ENCODE measurements around the gene PGLYRP2. TPM values are rescaled to one million over a fixed set of nuclear protein-coding genes. Genes with fewer than 3 reads are reported as not detected.

PGLYRP2 gene
- total and polyA plus RNA-seq, 2 experiments from 2014 or later = not detected

DNA sequence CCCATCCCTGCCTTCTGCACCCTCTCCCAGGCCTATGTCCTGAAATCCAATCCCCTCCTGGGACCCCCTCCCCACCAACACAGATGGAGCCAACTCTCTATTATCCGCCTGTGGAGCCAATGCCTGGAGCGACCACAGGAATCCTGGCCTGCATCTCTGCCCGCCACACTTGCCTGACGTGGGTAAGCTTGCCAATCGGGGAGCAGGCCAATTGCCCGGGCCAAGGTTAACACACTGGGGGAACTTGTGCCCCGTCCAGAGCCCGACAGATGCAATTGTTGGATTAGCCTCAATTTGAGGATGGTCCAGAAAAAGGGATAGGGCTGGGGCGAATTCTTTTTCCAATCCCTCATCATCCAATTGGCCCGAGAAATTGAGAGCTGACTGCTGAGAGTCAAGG, 35.5 kb downstream of the PGLYRP2 start:
- Histone ChIP-seq H3K79me2 (no peaks in the 10 kb centered on the region), H3K4me1 (ENCODE audit: insufficient read depth) (peaks cover 2% of the 10 kb centered on the region), H3K36me3 (replicated peaks; ENCODE audit: insufficient read depth, low read depth) (no peaks in the 10 kb centered on the region), H3K9me2 (replicated peaks; ENCODE audit: insufficient read depth) (no peaks in the 10 kb centered on the region), H3K27ac (no peak overlapping the region), H2AFZ (no peak overlapping the region), H3K27me3 (no peaks in the 10 kb centered on the region), H3K4me3 (no peak overlapping the region), H3K4me2 (no peak overlapping the region), H4K20me1 (ENCODE audit: insufficient read depth, poor library complexity, severe bottlenecking) (no peaks in the 10 kb centered on the region), H3K9me3 (ENCODE audit: low read depth) (no peaks in the 10 kb centered on the region)
- 94% methylated on average over 10 of the region's 10 CpGs for WGBS (ENCODE audit: low lambda C conversion rate, missing lambda C conversion rate)
- TF ChIP-seq EZH2 (IDR thresholded peaks at IDR 0.05; ENCODE audit: borderline replicate concordance) = no peak
- TF ChIP-seq EZH2phosphoT487 (IDR thresholded peaks at IDR 0.05; ENCODE audit: low read depth, severe bottlenecking, unreplicated experiment) = no peak
- TF ChIP-seq, protein P1, sequence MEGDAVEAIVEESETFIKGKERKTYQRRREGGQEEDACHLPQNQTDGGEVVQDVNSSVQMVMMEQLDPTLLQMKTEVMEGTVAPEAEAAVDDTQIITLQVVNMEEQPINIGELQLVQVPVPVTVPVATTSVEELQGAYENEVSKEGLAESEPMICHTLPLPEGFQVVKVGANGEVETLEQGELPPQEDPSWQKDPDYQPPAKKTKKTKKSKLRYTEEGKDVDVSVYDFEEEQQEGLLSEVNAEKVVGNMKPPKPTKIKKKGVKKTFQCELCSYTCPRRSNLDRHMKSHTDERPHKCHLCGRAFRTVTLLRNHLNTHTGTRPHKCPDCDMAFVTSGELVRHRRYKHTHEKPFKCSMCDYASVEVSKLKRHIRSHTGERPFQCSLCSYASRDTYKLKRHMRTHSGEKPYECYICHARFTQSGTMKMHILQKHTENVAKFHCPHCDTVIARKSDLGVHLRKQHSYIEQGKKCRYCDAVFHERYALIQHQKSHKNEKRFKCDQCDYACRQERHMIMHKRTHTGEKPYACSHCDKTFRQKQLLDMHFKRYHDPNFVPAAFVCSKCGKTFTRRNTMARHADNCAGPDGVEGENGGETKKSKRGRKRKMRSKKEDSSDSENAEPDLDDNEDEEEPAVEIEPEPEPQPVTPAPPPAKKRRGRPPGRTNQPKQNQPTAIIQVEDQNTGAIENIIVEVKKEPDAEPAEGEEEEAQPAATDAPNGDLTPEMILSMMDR (IDR thresholded peaks at IDR 0.05; ENCODE audit: poor library complexity) = no peak
- no peak for DNase-seq (ENCODE audit: low spot score)

- whole genome bisulfite sequencing (ENCODE audit: low lambda C conversion rate, missing lambda C conversion rate) = 92% methylated on average over 3 of the region's 3 CpGs
- no peaks in the 10 kb centered on the region for H3K9me3 ChIP-seq (ENCODE audit: low read depth)
- no peaks in the 10 kb centered on the region for H3K27me3 ChIP-seq
- H2AFZ ChIP-seq = no peak overlapping the region
- H4K20me1 ChIP-seq (ENCODE audit: insufficient read depth, poor library complexity, severe bottlenecking) = no peaks in the 10 kb centered on the region
- H3K79me2 ChIP-seq = no peaks in the 10 kb centered on the region
- no peak overlapping the region for H3K27ac ChIP-seq
- no peaks in the 10 kb centered on the region for H3K9me2 ChIP-seq (replicated peaks; ENCODE audit: insufficient read depth)
- H3K36me3 ChIP-seq (replicated peaks; ENCODE audit: insufficient read depth, low read depth) = no peaks in the 10 kb centered on the region
- H3K4me3 ChIP-seq = no peak overlapping the region
- no peak for DNase-seq (ENCODE audit: low spot score)
- no peaks in the 10 kb centered on the region for H3K4me1 ChIP-seq (ENCODE audit: insufficient read depth)
- TF ChIP-seq EZH2 (IDR thresholded peaks at IDR 0.05; ENCODE audit: borderline replicate concordance) (no peak), EZH2phosphoT487 (IDR thresholded peaks at IDR 0.05; ENCODE audit: low read depth, severe bottlenecking, unreplicated experiment) (no peak)
- TF ChIP-seq, protein P1 (IDR thresholded peaks at IDR 0.05; ENCODE audit: poor library complexity) = no peak
- no peak overlapping the region for H3K4me2 ChIP-seq
Measured at GRCh38 chr19:15443325-15443724, 36.0 kb downstream of the PGLYRP2 start.

DNA sequence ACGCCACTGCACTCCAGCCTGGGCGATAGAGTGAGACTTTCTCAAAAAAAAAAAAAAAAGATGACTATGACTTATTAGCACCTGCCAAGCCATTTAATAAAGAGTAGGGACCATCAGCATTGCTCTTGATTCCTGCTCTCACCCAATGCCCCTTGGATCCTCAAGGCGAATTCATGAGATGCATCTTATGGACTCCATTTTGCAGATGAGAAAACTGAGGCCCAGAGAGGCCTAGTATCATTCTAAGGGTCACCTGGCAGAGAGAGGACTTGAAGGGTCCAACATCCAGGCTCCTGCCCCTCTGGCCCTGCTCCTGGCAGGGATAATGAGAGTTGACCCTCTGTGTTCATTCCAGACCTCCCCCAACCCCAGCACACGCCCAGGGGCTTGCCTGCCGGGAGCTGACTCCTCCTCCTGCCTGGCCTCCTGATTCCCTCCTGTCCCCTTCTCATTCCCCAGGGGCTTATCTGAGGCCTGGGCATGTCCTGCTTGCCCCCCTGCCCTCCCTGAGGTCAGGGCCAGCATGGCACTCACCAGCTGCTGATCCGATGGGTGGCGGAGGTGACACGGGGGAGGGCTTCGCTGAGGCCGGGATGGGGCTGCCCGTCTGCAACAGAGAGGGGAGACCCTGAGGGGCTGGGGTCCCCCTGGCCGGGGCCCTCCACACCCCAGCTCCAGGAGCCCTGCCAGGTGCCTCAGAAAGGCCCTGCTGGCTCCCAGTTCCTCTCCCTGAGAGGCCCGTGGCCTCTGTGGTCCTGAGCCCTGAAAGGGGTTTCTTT, 37.0 kb downstream of the PGLYRP2 start:
- Histone ChIP-seq H3K27me3 (no peaks in the 10 kb centered on the region), H3K4me3 (no peak overlapping the region), H3K36me3 (replicated peaks; ENCODE audit: insufficient read depth, low read depth) (no peaks in the 10 kb centered on the region), H3K79me2 (no peaks in the 10 kb centered on the region), H3K9me3 (ENCODE audit: low read depth) (no peaks in the 10 kb centered on the region), H3K4me1 (ENCODE audit: insufficient read depth) (no peaks in the 10 kb centered on the region), H2AFZ (no peak overlapping the region), H4K20me1 (ENCODE audit: insufficient read depth, poor library complexity, severe bottlenecking) (no peaks in the 10 kb centered on the region), H3K9me2 (replicated peaks; ENCODE audit: insufficient read depth) (no peaks in the 10 kb centered on the region), H3K4me2 (no peak overlapping the region), H3K27ac (no peak overlapping the region)
- 89% methylated on average over 7 of the region's 13 CpGs for WGBS (ENCODE audit: low lambda C conversion rate, missing lambda C conversion rate)
- no peak for DNase-seq (ENCODE audit: low spot score)
- no peak for TF ChIP-seq EZH2 (IDR thresholded peaks at IDR 0.05; ENCODE audit: borderline replicate concordance)
- TF ChIP-seq, protein P1 (IDR thresholded peaks at IDR 0.05; ENCODE audit: poor library complexity) = no peak
- TF ChIP-seq EZH2phosphoT487 (IDR thresholded peaks at IDR 0.05; ENCODE audit: low read depth, severe bottlenecking, unreplicated experiment) = no peak

Measured in hepatocyte (in vitro differentiated cells).